Gastroesophageal sphincter (tissue), 4 donors: ENCODE data around the gene LRRFIP1. TPM values are rescaled to one million over a fixed set of nuclear protein-coding genes. Genes with fewer than 3 reads are reported as not detected.

Experiments used
- ATAC-seq: fragments of 150-250 bp; one replicate; pipeline ENCODE4 v1.9.1; 2016; ENCODE audit warnings: mild to moderate bottlenecking, moderate library complexity
- H3K27ac ChIP-seq, 4 donors: fragments of 200-600 bp; sonication (generic) in 3 of 4; 1 replicate in 3 of 4; 2 replicates in 1 of 4; pipeline ENCODE4 v1.5.1; 2016 to 2019
- H3K27me3 ChIP-seq: fragments of 200-600 bp; sonication (generic); one replicate; pipeline ENCODE4 v1.5.1; 2019
- H3K36me3 ChIP-seq, 2 donors: fragments of 200-600 bp; sonication (generic); one replicate each; pipeline ENCODE4 v1.5.1; 2019; ENCODE audit warnings: control low read depth in 1 of 2
- H3K4me1 ChIP-seq, 3 donors: fragments of 200-600 bp; sonication (generic); 1 replicate in 2 of 3; 2 replicates in 1 of 3; pipeline ENCODE4 v1.5.1; 2016 to 2019; ENCODE audit warnings: control low read depth in 2 of 3
- H3K4me3 ChIP-seq, 2 donors: fragments of 200-600 bp; sonication (generic); one replicate each; pipeline ENCODE4 v1.5.1; 2019; ENCODE audit warnings: mild to moderate bottlenecking in 1 of 2, moderate library complexity in 1 of 2
- H3K9me3 ChIP-seq, 3 donors: fragments of 200-600 bp; sonication (generic); one replicate each; pipeline ENCODE4 v1.5.1; 2017 to 2019; ENCODE audit warnings: control low read depth in 2 of 3
- EP300 ChIP-seq: sonication (generic); formaldehyde crosslinking; IDR thresholded peaks from one replicate; pipeline ENCODE4 v1.6.1; 2017; ENCODE audit warnings: antibody characterized with exemption, mild to moderate bottlenecking
- POLR2A ChIP-seq, 2 donors: fragments of 450-650 bp; IDR thresholded peaks; one replicate each; pipeline ENCODE4 v1.6.1; 2017; ENCODE audit warnings: antibody characterized with exemption in 2 of 2, mild to moderate bottlenecking in 2 of 2, moderate library complexity in 1 of 2
- POLR2AphosphoS5 ChIP-seq: sonication (generic); formaldehyde crosslinking; IDR thresholded peaks from one replicate; pipeline ENCODE4 v1.6.1; 2017; ENCODE audit warnings: antibody characterized with exemption
- WGBS, 2 donors: methylation state at CpG; one replicate each; pipeline ENCODE4 v1.1.5; 2018; ENCODE audit warnings: low coverage in 1 of 2; 5-methylcytosine and 5-hydroxymethylcytosine counted together
- total RNA-seq, 4 donors: library from RNA; depleted of rRNA; stranded (reverse); fragments of >200 nt; gene quantifications; one replicate each; pipeline ENCODE4 v1.1.0, GENCODE V29; 2016
- TF ChIP-seq, protein P1 (sequence below), 4 experiments: fragments of 200-600 bp in 2 of 4; fragments of 450-650 bp in 2 of 4; sonication (generic) in 1 of 4; IDR thresholded peaks; one replicate each; pipeline ENCODE4 v1.5.1; 2017 to 2019; ENCODE audit warnings: antibody characterized with exemption in 4 of 4, mild to moderate bottlenecking in 2 of 4, moderate library complexity in 2 of 4

Gene LRRFIP1
- total RNA-seq, 4 donors from 2014 or later = 164 to 225 (median 179) TPM

DNA sequence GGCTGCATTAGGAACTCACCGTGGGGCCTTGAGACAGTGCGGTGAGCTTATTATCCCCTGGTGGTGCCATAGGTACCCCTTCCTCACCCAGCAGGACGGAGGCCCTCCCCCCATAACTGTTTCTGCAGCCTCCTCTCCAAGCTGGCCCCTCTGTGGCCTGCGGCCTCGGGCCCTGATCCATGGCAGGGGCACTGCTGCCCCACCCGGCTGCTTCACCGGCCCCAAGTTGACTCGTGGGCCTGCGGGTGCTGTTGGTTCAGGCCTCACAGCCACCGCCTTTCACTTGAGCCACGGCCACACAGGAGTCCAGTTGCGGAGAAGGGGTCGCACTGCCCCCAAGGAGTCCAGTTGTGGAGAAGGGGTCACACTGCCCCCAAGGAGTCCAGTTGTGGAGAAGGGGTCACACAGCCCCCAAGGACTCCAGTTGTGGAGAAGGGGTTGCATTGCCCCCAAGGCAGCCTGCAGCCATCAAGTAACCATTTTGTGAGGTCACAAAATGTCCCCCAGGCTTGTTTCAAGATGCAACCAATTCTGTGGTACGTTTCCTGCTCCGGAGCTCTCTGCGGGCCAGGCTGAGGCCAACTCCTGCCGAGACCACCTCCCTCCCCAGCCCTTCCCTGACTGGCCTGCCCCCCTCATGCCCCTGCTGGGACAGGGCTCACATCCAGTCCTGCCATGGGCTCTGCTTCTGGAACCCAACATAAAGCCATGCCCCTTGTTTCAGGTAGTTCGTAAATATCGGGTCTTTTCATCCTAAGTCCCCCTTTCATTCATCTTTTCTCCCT lies 4.6 kb downstream of the LRRFIP1 start:
- H3K9me3 ChIP-seq = no peaks in the 10 kb centered on the region
- no peak overlapping the region for H3K27ac ChIP-seq
- no peaks in the 10 kb centered on the region for H3K27me3 ChIP-seq
- no peak for ATAC-seq
- H3K4me1 ChIP-seq = peaks cover 7 to 65% (median 23%) of the 10 kb centered on the region in 3 donors
- H3K4me3 ChIP-seq = no peak overlapping the region
- WGBS, 2 donors = 100% methylated on average over 3 of the region's 19 CpGs; no CpG with 5 or more reads in 1 of the 2 donors
- no peak for TF ChIP-seq POLR2A (IDR thresholded peaks at IDR 0.05)
- no peak for TF ChIP-seq EP300
- TF ChIP-seq, protein P1, sequence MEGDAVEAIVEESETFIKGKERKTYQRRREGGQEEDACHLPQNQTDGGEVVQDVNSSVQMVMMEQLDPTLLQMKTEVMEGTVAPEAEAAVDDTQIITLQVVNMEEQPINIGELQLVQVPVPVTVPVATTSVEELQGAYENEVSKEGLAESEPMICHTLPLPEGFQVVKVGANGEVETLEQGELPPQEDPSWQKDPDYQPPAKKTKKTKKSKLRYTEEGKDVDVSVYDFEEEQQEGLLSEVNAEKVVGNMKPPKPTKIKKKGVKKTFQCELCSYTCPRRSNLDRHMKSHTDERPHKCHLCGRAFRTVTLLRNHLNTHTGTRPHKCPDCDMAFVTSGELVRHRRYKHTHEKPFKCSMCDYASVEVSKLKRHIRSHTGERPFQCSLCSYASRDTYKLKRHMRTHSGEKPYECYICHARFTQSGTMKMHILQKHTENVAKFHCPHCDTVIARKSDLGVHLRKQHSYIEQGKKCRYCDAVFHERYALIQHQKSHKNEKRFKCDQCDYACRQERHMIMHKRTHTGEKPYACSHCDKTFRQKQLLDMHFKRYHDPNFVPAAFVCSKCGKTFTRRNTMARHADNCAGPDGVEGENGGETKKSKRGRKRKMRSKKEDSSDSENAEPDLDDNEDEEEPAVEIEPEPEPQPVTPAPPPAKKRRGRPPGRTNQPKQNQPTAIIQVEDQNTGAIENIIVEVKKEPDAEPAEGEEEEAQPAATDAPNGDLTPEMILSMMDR (IDR thresholded peaks at IDR 0.05) = no peak
- TF ChIP-seq POLR2AphosphoS5 = no peak
- no peaks in the 10 kb centered on the region for H3K36me3 ChIP-seq

DNA sequence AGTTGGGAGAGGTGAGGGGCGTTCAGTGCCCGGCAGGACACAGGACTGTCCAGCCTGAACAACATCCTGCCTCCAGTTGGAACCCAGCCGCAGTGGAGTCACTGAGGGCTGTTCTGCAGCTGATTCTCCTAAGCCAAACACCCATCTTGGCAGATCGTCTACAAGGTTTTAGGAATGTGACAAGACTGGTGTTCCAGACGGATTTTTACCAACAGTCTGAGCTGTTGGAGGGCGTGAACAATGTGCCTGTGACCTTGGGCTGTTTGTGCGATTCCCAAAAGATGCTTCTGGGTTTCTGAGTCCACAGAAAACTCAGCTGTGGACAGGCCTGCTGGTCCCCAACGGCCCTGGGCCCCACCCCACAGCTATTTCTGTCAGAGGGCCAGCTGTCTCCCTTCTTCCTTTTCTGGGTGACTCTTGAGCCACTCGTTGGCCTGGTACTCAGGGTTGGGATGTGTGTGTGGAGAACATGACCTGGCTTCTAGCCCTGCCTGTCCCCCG lies 5.7 kb downstream of the LRRFIP1 start:
- ATAC-seq = peak; percentile 72
- H3K4me1 ChIP-seq = peaks cover 7 to 60% (median 23%) of the 10 kb centered on the region in 3 donors
- 55% methylated on average over 2 of the region's 10 CpGs; no CpG with 5 or more reads in 1 of the 2 donors for WGBS, 2 donors

DNA sequence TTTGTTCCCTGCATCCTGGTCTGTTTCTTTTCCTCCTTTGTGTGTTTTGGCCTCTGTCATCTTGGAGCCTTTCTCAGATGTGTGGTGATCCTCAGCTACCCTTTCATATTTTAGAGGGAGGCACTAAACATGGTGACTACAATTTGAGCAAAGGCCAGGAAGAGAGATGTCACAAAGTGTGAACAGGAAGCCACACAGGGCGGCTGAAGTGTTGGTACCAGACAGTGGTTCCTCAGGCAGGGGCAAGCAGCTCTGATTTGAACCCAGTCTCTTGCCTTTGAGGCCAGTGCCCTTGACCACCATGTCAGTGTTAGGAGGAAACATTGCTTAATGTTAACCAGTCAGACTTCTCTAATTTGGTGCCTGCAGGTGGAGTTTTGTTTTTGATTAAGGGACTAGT lies 9.2 kb downstream of the LRRFIP1 start:
- TF ChIP-seq, protein P1 (IDR thresholded peaks at IDR 0.05) = no peak
- TF ChIP-seq POLR2A (IDR thresholded peaks at IDR 0.05) (no peak), POLR2AphosphoS5 (no peak), EP300 (no peak)
- H3K4me1 ChIP-seq = peaks cover 4 to 25% (median 9%) of the 10 kb centered on the region in 3 donors
- H3K9me3 ChIP-seq = no peaks in the 10 kb centered on the region
- no peak for ATAC-seq
- H3K27me3 ChIP-seq = no peaks in the 10 kb centered on the region
- 75% methylated on average over 1 of the region's 1 CpG; no CpG with 5 or more reads in 1 of the 2 donors for WGBS, 2 donors
- no peak overlapping the region for H3K4me3 ChIP-seq
- no peak overlapping the region for H3K27ac ChIP-seq
- no peaks in the 10 kb centered on the region for H3K36me3 ChIP-seq

More for the DNA sequence above, 5.7 kb downstream of the LRRFIP1 start:
- H3K27me3 ChIP-seq = no peaks in the 10 kb centered on the region
- no peak overlapping the region for H3K4me3 ChIP-seq
- no peaks in the 10 kb centered on the region for H3K9me3 ChIP-seq
- peak overlapping the region; percentile 69 to 86 (median 75) for H3K27ac ChIP-seq
- H3K36me3 ChIP-seq = no peaks in the 10 kb centered on the region
- TF ChIP-seq POLR2AphosphoS5 = no peak
- TF ChIP-seq, protein P1 (IDR thresholded peaks at IDR 0.05) = no peak
- TF ChIP-seq EP300 = no peak
- TF ChIP-seq POLR2A (IDR thresholded peaks at IDR 0.05) = no peak

DNA sequence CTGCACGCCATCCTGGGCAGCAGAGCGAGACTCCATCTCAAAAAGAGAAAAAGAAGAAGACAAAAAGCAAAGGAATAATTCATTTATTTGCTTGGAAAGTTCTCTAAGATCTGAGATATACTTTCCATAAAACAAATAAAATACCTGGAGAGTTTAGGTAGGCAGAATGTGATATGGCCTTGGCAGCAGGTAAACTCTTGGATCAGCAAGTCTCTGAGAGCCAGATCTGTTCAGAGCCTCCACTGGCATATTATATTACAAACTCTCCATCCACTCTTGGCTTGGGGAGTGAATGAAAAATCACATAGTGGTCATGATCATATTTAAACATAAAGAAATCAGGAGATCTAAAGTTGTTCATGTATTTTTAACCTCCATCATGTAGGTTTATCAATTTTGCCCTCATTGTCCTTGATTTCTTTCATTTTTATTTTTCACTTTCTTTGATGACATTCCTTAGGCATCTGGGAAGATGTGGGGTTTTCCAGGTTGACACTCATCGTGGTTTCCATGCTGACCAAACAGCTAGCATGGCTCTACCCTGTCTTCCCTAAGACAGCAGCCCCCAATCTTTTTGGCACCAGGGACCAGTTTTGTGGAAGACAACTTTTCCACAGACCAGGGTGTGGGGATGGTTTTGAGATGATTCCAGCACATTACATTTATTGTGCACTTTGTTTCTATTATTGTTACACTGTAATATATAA lies 10.2 kb downstream of the LRRFIP1 start:
- Histone ChIP-seq H3K9me3 (no peaks in the 10 kb centered on the region), H3K27me3 (no peaks in the 10 kb centered on the region), H3K36me3 (no peaks in the 10 kb centered on the region), H3K27ac (no peak overlapping the region), H3K4me3 (no peak overlapping the region), H3K4me1 (peaks cover 4 to 15% (median 8%) of the 10 kb centered on the region in 3 donors)
- TF ChIP-seq EP300 (no peak), POLR2A (IDR thresholded peaks at IDR 0.05) (no peak), POLR2AphosphoS5 (no peak)
- TF ChIP-seq, protein P1 (IDR thresholded peaks at IDR 0.05) = no peak
- WGBS, 2 donors = 91 to 94% methylated on average over 1 to 3 of the region's 3 CpGs
- no peak for ATAC-seq
